ENCODE measurements around the gene DGKI.

GRCh38 chr7:137670222-137671064 lies 176.3 kb downstream of the DGKI start:
- TF ChIP-seq CTCF (conservative IDR thresholded peaks at IDR 0.05; ENCODE audit: low read length) (no peak), EZH2phosphoT487 (IDR thresholded peaks at IDR 0.05; ENCODE audit: borderline replicate concordance, low read depth, low read length) (no peak)
